Ovary (tissue), 9 donors: ENCODE results near the gene TRRAP. TPM values are rescaled to one million over a fixed set of nuclear protein-coding genes. Genes with fewer than 3 reads are reported as not detected.

Source experiments
- DNase-seq, 5 donors: peaks; one replicate each; pipeline ENCODE4 v3.0.0-alpha.2; 2019 to 2020
- H3K27ac ChIP-seq, 2 donors: fragments of 200-600 bp; one replicate each; pipeline versions ENCODE4 v1.5.1 to v1.8.0; 2019 to 2022
- H3K27me3 ChIP-seq: fragments of 200-600 bp; one replicate; pipeline ENCODE4 v1.8.0; 2022
- H3K36me3 ChIP-seq: fragments of 200-600 bp; sonication (generic); one replicate; pipeline ENCODE4 v1.5.1; 2019
- H3K4me1 ChIP-seq: one replicate; pipeline ENCODE4 v1.8.1; 2013; ENCODE audit warnings: mild to moderate bottlenecking, moderate library complexity; ENCODE audit not compliant: insufficient read depth
- H3K4me3 ChIP-seq: fragments of 200-600 bp; sonication (generic); one replicate; pipeline ENCODE4 v1.5.1; 2017
- H3K9me3 ChIP-seq, 2 donors: fragments of 200-600 bp in 1 of 2; sonication (generic) in 1 of 2; one replicate each; pipeline versions ENCODE4 v1.5.1 to v1.8.1; 2013 to 2019; ENCODE audit warnings: mild to moderate bottlenecking in 1 of 2, moderate library complexity in 1 of 2
- EP300 ChIP-seq: sonication (generic); formaldehyde crosslinking; IDR thresholded peaks from one replicate; pipeline ENCODE4 v1.6.1; 2017; ENCODE audit warnings: antibody characterized with exemption
- POLR2A ChIP-seq: fragments of 450-650 bp; IDR thresholded peaks from one replicate; pipeline ENCODE4 v1.6.1; 2017; ENCODE audit warnings: antibody characterized with exemption, mild to moderate bottlenecking, moderate library complexity
- WGBS, 3 donors: extraction: QIAGEN DNeasy Blood & Tissue Kit in 1 of 3; methylation state at CpG; one replicate each; pipeline versions ENCODE4 v1.1.5 to v1.1.7; 2013 to 2017; 5-methylcytosine and 5-hydroxymethylcytosine counted together
- intact Hi-C, 4 donors: fragments of 100-400 bp; cut with DNase I; formaldehyde crosslinking; loops; one replicate each; pipeline versions ENCODE4 v1.11.0 to v1.15.1; 2022 to 2023
- polyA plus RNA-seq, 2 donors: library from polyadenylated mRNA; stranded (reverse); fragments of 200-250 nt in 1 of 2; fragments of 350-450 nt in 1 of 2; fragmentation: Illumina TruSeq in 1 of 2; extraction: RNeasy Lipid Tissue Mini Kit (QIAGEN cat#74804) in 1 of 2; gene quantifications; one replicate each; pipeline ENCODE4 v1.2.3, GENCODE V29; 2013 to 2014
- total RNA-seq, 7 donors: library from RNA; depleted of rRNA in 2 of 7; stranded (reverse); fragments of >200 nt in 2 of 7; fragmentation: NEBNext Ultra II Directional in 3 of 7; extraction: Animal tissue kit (Norgen Biotek cat#: 25700) in 3 of 7; gene quantifications; one replicate each; pipeline versions ENCODE4 v1.1.0 to v1.2.4, GENCODE V29; 2016 to 2023
- TF ChIP-seq, protein P1 (sequence below), 3 donors: fragments of 450-650 bp in 2 of 3; fragments of 200-600 bp in 1 of 3; IDR thresholded peaks; one replicate each; pipeline versions ENCODE4 v1.5.1 to v1.8.0; 2016 to 2022; ENCODE audit warnings: antibody characterized with exemption in 3 of 3, mild to moderate bottlenecking in 1 of 3
- donor health status: DM: no; HTN: no; CAD: no; lungs with moderate emphysema.
- donor health status: DM: no; HTN: no; CAD: no.
- donor health status: Bipolar disorder and iron deficiency.
- donor health status: DM: yes; HTN: yes; CAD: no.
- donor health status: DM: no; HTN: no; CAD: no.
- donor health status: DM: yes; HTN: yes; CAD: no.

The TRRAP gene
- total and polyA plus RNA-seq, 9 donors: 15.9 to 47.9 (median 36.6) TPM

- H3K4me3 ChIP-seq: no peak overlapping the region
- no peaks in the 10 kb centered on the region for H3K27me3 ChIP-seq
- no peaks in the 10 kb centered on the region for H3K4me1 ChIP-seq
- WGBS, 3 donors: 88 to 92% (median 91%) methylated on average over 9 of the region's 9 CpGs
- no peaks in the 10 kb centered on the region for H3K9me3 ChIP-seq
- no peaks in the 10 kb centered on the region for H3K36me3 ChIP-seq
- TF ChIP-seq, protein P1, sequence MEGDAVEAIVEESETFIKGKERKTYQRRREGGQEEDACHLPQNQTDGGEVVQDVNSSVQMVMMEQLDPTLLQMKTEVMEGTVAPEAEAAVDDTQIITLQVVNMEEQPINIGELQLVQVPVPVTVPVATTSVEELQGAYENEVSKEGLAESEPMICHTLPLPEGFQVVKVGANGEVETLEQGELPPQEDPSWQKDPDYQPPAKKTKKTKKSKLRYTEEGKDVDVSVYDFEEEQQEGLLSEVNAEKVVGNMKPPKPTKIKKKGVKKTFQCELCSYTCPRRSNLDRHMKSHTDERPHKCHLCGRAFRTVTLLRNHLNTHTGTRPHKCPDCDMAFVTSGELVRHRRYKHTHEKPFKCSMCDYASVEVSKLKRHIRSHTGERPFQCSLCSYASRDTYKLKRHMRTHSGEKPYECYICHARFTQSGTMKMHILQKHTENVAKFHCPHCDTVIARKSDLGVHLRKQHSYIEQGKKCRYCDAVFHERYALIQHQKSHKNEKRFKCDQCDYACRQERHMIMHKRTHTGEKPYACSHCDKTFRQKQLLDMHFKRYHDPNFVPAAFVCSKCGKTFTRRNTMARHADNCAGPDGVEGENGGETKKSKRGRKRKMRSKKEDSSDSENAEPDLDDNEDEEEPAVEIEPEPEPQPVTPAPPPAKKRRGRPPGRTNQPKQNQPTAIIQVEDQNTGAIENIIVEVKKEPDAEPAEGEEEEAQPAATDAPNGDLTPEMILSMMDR (IDR thresholded peaks at IDR 0.05): no peak
- no peak for TF ChIP-seq POLR2A
- H3K27ac ChIP-seq: no peak overlapping the region
- no peak for DNase-seq
- intact Hi-C loops: no loop called here
Observed at GRCh38 chr7:98956469-98956868, 78.1 kb downstream of the TRRAP start.

- intact Hi-C loops: no loop called here
- no peak overlapping the region for H3K27ac ChIP-seq
- 91 to 93% (median 91%) methylated on average over 9 of the region's 9 CpGs for WGBS, 3 donors
- TF ChIP-seq EP300: no peak
- TF ChIP-seq, protein P1 (IDR thresholded peaks at IDR 0.05): no peak
- no peak for TF ChIP-seq POLR2A
- H3K36me3 ChIP-seq: no peaks in the 10 kb centered on the region
- no peaks in the 10 kb centered on the region for H3K27me3 ChIP-seq
- DNase-seq: no peak
- H3K9me3 ChIP-seq: no peaks in the 10 kb centered on the region
- H3K4me1 ChIP-seq: no peaks in the 10 kb centered on the region
- H3K4me3 ChIP-seq: no peak overlapping the region
Observed at GRCh38 chr7:98956937-98957336, 78.6 kb downstream of the TRRAP start.

GRCh38 chr7:98957766-98958165 lies 79.4 kb downstream of the TRRAP start:
- no peaks in the 10 kb centered on the region for H3K4me1 ChIP-seq
- no peaks in the 10 kb centered on the region for H3K9me3 ChIP-seq
- intact Hi-C loops: no loop called here
- DNase-seq: no peak
- no peak overlapping the region for H3K4me3 ChIP-seq
- H3K27ac ChIP-seq: no peak overlapping the region
- H3K36me3 ChIP-seq: no peaks in the 10 kb centered on the region
- H3K27me3 ChIP-seq: no peaks in the 10 kb centered on the region
- TF ChIP-seq POLR2A (no peak), EP300 (no peak)
- TF ChIP-seq, protein P1 (IDR thresholded peaks at IDR 0.05): no peak
- 94 to 96% (median 95%) methylated on average over 11 of the region's 11 CpGs for WGBS, 3 donors

GRCh38 chr7:98958968-98959367 lies 80.6 kb downstream of the TRRAP start:
- no peaks in the 10 kb centered on the region for H3K36me3 ChIP-seq

More at GRCh38 chr7:98958968-98959367, 80.6 kb downstream of the TRRAP start:
- no peaks in the 10 kb centered on the region for H3K9me3 ChIP-seq
- no peak overlapping the region for H3K4me3 ChIP-seq
- intact Hi-C loops: no loop called here
- H3K27ac ChIP-seq: no peak overlapping the region
- H3K4me1 ChIP-seq: no peaks in the 10 kb centered on the region
- no peaks in the 10 kb centered on the region for H3K27me3 ChIP-seq
- no peak for DNase-seq
- WGBS, 3 donors: 88 to 94% (median 90%) methylated on average over 9 of the region's 9 CpGs
- TF ChIP-seq EP300 (no peak), POLR2A (no peak)
- TF ChIP-seq, protein P1 (IDR thresholded peaks at IDR 0.05): no peak
